Prostate gland (tissue), 2 donors: ENCODE results near the gene RPP21. TPM values are rescaled to one million over a fixed set of nuclear protein-coding genes. Genes with fewer than 3 reads are reported as not detected.

Experiments
- DNase-seq: peaks from one replicate; pipeline ENCODE4 v3.0.0-alpha.2; 2019; ENCODE audit warnings: low spot score
- H3K27ac ChIP-seq, 2 donors: fragments of 200-600 bp; sonication (generic); 2 replicates each; pipeline ENCODE4 v1.5.1; 2017 to 2019
- H3K27me3 ChIP-seq: fragments of 200-600 bp; sonication (generic); replicated peaks from 2 replicates; pipeline ENCODE4 v1.5.1; 2019; ENCODE audit not compliant: insufficient read depth
- H3K36me3 ChIP-seq, 2 donors: fragments of 200-600 bp; sonication (generic); 1 replicate in 1 of 2; 2 replicates in 1 of 2; pipeline versions ENCODE4 v1.5.1 to v1.8.1; 2017 to 2019
- H3K4me1 ChIP-seq: fragments of 200-600 bp; sonication (generic); replicated peaks from 2 replicates; pipeline ENCODE4 v1.5.1; 2019
- H3K4me3 ChIP-seq, 2 donors: fragments of 200-600 bp; sonication (generic); 2 replicates each; pipeline ENCODE4 v1.5.1; 2017 to 2019
- H3K9me3 ChIP-seq: fragments of 200-600 bp; sonication (generic); 2 replicates; pipeline ENCODE4 v1.5.1; 2017
- CTCF ChIP-seq, 4 experiments: fragments of 200-600 bp in 2 of 4; fragments of 450-650 bp in 2 of 4; sonication (generic) in 2 of 4; IDR thresholded peaks; 1 replicate in 3 of 4; 2 replicates in 1 of 4; pipeline ENCODE4 v1.5.1; 2016 to 2019; ENCODE audit warnings: antibody characterized with exemption in 4 of 4, mild to moderate bottlenecking in 2 of 4, moderate library complexity in 2 of 4
- POLR2A ChIP-seq: fragments of 450-650 bp; IDR thresholded peaks from one replicate; pipeline ENCODE4 v1.6.1; 2016; ENCODE audit warnings: antibody characterized with exemption, mild to moderate bottlenecking
- POLR2AphosphoS5 ChIP-seq: sonication (generic); formaldehyde crosslinking; IDR thresholded peaks from one replicate; pipeline ENCODE4 v1.6.1; 2017; ENCODE audit warnings: antibody characterized with exemption
- WGBS: methylation state at CpG from one replicate; pipeline ENCODE4 v1.1.5; 2018; 5-methylcytosine and 5-hydroxymethylcytosine counted together
- intact Hi-C: fragments of 100-400 bp; cut with DNase I; formaldehyde crosslinking; loops from one replicate; pipeline ENCODE4 v1.14.2; 2022
- total RNA-seq, 2 donors: library from RNA; depleted of rRNA; stranded (reverse); fragments of >200 nt; gene quantifications; one replicate each; pipeline ENCODE4 v1.1.0, GENCODE V29; 2016

The RPP21 gene
- total RNA-seq, 2 donors from 2014 or later = 86.7 to 121 TPM

- Histone ChIP-seq H3K27me3 (no peaks in the 10 kb centered on the region), H3K4me1 (no peaks in the 10 kb centered on the region), H3K27ac (no peak overlapping the region), H3K9me3 (no peaks in the 10 kb centered on the region), H3K36me3 (peaks cover 0 to 6% of the 10 kb centered on the region in 2 donors), H3K4me3 (no peak overlapping the region)
- TF ChIP-seq POLR2AphosphoS5 = no peak
- TF ChIP-seq CTCF (IDR thresholded peaks at IDR 0.05) = no peak
- no peak for TF ChIP-seq POLR2A
- DNase-seq = no peak
- intact Hi-C loops = no loop called here
- 70% methylated on average over 3 of the region's 3 CpGs for WGBS
These were observed 4.6 kb downstream of the RPP21 start for GRCh38 chr6:30349421-30350177.

- Histone ChIP-seq H3K27ac (no peak overlapping the region), H3K36me3 (peaks cover 0 to 6% of the 10 kb centered on the region in 2 donors), H3K9me3 (no peaks in the 10 kb centered on the region), H3K27me3 (no peaks in the 10 kb centered on the region), H3K4me1 (no peaks in the 10 kb centered on the region), H3K4me3 (no peak overlapping the region)
- 55% methylated on average over 1 of the region's 1 CpG for WGBS
- no peak for DNase-seq
- no peak for TF ChIP-seq POLR2AphosphoS5
- no peak for TF ChIP-seq POLR2A
- intact Hi-C loops = no loop called here
These were observed 5.6 kb downstream of the RPP21 start for GRCh38 chr6:30350524-30350923.

GRCh38 chr6:30352550-30352949 is 7.6 kb downstream of the RPP21 start:
- H3K9me3 ChIP-seq = no peaks in the 10 kb centered on the region
- 75% methylated on average over 2 of the region's 2 CpGs for WGBS
- DNase-seq = no peak
- intact Hi-C loops = no loop called here
- H3K36me3 ChIP-seq = no peaks in the 10 kb centered on the region
- no peak for TF ChIP-seq POLR2AphosphoS5
- no peak for TF ChIP-seq CTCF (IDR thresholded peaks at IDR 0.05)
- no peak for TF ChIP-seq POLR2A
- no peak overlapping the region for H3K4me3 ChIP-seq
- H3K4me1 ChIP-seq = no peaks in the 10 kb centered on the region
- H3K27ac ChIP-seq = no peak overlapping the region
- no peaks in the 10 kb centered on the region for H3K27me3 ChIP-seq

DNA sequence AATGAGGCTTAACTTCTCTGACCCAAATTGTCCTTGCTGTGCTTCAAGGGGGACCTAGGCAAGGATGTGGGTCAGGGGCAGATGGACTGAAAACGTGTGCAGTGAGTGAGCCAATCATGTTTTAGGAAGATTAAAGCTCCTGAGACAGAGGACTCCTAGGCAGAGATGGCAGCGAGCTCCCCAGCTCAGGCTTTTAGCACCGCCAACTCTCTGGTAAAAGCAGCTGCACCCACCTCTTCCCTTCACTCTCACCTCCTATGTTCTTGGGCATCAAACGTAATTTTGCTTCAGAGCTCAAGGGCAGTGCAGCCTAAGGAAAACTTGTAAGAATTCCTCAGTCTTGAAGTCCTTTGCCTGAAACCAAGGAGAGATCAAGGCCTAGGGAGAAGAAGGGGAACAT is 10.3 kb downstream of the RPP21 start:
- DNase-seq = no peak
- intact Hi-C loops = no loop called here
- WGBS = 57% methylated on average over 4 of the region's 4 CpGs
- Histone ChIP-seq H3K27me3 (peaks cover 9% of the 10 kb centered on the region), H3K36me3 (no peaks in the 10 kb centered on the region), H3K4me3 (no peak overlapping the region), H3K9me3 (no peaks in the 10 kb centered on the region), H3K27ac (no peak overlapping the region), H3K4me1 (no peaks in the 10 kb centered on the region)
- TF ChIP-seq POLR2A (no peak), POLR2AphosphoS5 (no peak), CTCF (IDR thresholded peaks at IDR 0.05) (no peak)

GRCh38 chr6:30356536-30356935 is 11.6 kb downstream of the RPP21 start:
- Histone ChIP-seq H3K4me3 (no peak overlapping the region), H3K4me1 (no peaks in the 10 kb centered on the region), H3K9me3 (no peaks in the 10 kb centered on the region), H3K27me3 (peaks cover 9% of the 10 kb centered on the region), H3K27ac (no peak overlapping the region), H3K36me3 (no peaks in the 10 kb centered on the region)
- 9% methylated on average over 1 of the region's 1 CpG for WGBS
- TF ChIP-seq POLR2A = no peak
- TF ChIP-seq CTCF (IDR thresholded peaks at IDR 0.05) = no peak
- TF ChIP-seq POLR2AphosphoS5 = no peak
- DNase-seq = no peak
- intact Hi-C loops = no loop called here
